Astrocyte of the cerebellum (primary cell): ENCODE measurements around the gene TSPAN7.

Experiments
- DNase-seq: peaks from one replicate; pipeline ENCODE4 v3.0.0-alpha.2; 2011; ENCODE audit warnings: low read depth
- H3K4me3 ChIP-seq: 2 replicates; pipeline ENCODE4 v1.5.1; 2011; ENCODE audit warnings: mild to moderate bottlenecking, low read depth, low read length, moderate library complexity
- CTCF ChIP-seq: IDR thresholded peaks from 2 replicates; pipeline ENCODE4 v1.5.1; 2012; ENCODE audit warnings: low read length, low read depth, moderate library complexity, mild to moderate bottlenecking; ENCODE audit errors: missing control alignments
- in situ Hi-C: cut with HindIII; loops from 2 replicates; pipeline ENCODE4 v1.10.0; 2017; ENCODE audit warnings: low sequenced_read_pairs

Gene TSPAN7

GRCh38 chrX:38606821-38607220 lies 45.5 kb downstream of the TSPAN7 start:
- no peak overlapping the region for H3K4me3 ChIP-seq
- in situ Hi-C loops = no loop called here
- TF ChIP-seq CTCF = no peak
- DNase-seq = no peak

- no peak overlapping the region for H3K4me3 ChIP-seq
- DNase-seq = no peak
- no peak for TF ChIP-seq CTCF
- in situ Hi-C loops = no loop called here
Measured at GRCh38 chrX:38607976-38608375, 46.6 kb downstream of the TSPAN7 start.

- no peak for DNase-seq
- in situ Hi-C loops = no loop called here
- H3K4me3 ChIP-seq = no peak overlapping the region
- no peak for TF ChIP-seq CTCF
Measured at GRCh38 chrX:38610849-38611248, 49.5 kb downstream of the TSPAN7 start.

- in situ Hi-C loops = no loop called here
- DNase-seq = no peak
- no peak for TF ChIP-seq CTCF
- H3K4me3 ChIP-seq = no peak overlapping the region
Measured at GRCh38 chrX:38612281-38612680, 50.9 kb downstream of the TSPAN7 start.

GRCh38 chrX:38614485-38614884 lies 53.1 kb downstream of the TSPAN7 start:
- DNase-seq = no peak
- no peak overlapping the region for H3K4me3 ChIP-seq
- no peak for TF ChIP-seq CTCF
- in situ Hi-C loops = no loop called here

GRCh38 chrX:38616904-38617303 lies 55.6 kb downstream of the TSPAN7 start:
- DNase-seq = no peak
- TF ChIP-seq CTCF = no peak
- no peak overlapping the region for H3K4me3 ChIP-seq
- in situ Hi-C loops = no loop called here

GRCh38 chrX:38618180-38618579 lies 56.8 kb downstream of the TSPAN7 start:
- no peak overlapping the region for H3K4me3 ChIP-seq
- in situ Hi-C loops = no loop called here
- no peak for TF ChIP-seq CTCF
- DNase-seq = no peak
